ENCODE data around the gene MAST4. TPM values are rescaled to one million over a fixed set of nuclear protein-coding genes. Genes with fewer than 3 reads are reported as not detected.

The MAST4 gene
- total RNA-seq, 4 donors from 2014 or later, result 55.3 to 148 (median 110) TPM

DNA sequence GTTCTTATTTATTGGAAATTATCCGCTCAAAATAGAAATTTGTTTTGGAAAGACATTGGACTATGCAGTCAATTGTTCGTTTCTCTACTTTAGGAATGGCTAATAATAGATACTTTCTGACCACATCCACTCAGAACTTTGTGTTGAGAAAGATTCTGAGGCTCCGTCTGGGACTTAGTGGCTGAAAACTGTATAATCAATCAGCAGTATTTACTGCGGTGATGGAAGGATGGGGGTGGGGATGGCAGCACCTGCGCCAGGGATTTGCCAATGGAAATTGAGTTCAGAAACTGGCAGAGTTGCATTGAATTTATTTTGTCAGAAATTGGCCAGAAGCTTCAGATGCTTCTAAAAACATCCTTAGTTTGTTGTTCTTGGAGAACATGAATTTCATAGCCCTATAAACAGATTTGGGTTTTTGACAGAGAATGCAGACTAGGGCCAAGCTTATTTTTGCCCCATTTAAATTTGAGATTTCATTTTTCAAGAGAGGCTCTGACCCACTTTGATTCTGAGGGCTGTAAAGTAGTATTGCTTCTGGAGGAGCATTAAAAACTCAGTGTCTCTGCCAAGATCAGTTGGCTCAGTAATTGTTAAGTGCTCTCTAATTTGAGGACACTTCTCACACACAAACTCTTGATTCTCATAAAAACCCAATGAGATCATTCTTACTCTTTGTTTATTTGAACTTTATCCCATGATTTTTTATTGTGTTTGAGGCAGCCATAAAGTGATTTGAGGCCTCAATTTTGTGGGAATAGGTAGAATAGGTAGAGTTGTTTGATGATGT is 385.3 kb downstream of the MAST4 start:
- Histone ChIP-seq H3K36me3 (no peaks in the 10 kb centered on the region), H3K4me3 (no peak overlapping the region), H3K4me1 (peaks cover 0 to 18% (median 3%) of the 10 kb centered on the region in 3 donors), H3K27me3 (no peaks in the 10 kb centered on the region), H3K9me3 (no peaks in the 10 kb centered on the region), H3K27ac (no peak overlapping the region)
- intact Hi-C loops (cut with DNase I), result no loop called here
- WGBS, 2 donors, result 63 to 66% methylated on average over 5 of the region's 5 CpGs
- no peak for DNase-seq
- TF ChIP-seq, protein P1, sequence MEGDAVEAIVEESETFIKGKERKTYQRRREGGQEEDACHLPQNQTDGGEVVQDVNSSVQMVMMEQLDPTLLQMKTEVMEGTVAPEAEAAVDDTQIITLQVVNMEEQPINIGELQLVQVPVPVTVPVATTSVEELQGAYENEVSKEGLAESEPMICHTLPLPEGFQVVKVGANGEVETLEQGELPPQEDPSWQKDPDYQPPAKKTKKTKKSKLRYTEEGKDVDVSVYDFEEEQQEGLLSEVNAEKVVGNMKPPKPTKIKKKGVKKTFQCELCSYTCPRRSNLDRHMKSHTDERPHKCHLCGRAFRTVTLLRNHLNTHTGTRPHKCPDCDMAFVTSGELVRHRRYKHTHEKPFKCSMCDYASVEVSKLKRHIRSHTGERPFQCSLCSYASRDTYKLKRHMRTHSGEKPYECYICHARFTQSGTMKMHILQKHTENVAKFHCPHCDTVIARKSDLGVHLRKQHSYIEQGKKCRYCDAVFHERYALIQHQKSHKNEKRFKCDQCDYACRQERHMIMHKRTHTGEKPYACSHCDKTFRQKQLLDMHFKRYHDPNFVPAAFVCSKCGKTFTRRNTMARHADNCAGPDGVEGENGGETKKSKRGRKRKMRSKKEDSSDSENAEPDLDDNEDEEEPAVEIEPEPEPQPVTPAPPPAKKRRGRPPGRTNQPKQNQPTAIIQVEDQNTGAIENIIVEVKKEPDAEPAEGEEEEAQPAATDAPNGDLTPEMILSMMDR (IDR thresholded peaks at IDR 0.05), result no peak

DNA sequence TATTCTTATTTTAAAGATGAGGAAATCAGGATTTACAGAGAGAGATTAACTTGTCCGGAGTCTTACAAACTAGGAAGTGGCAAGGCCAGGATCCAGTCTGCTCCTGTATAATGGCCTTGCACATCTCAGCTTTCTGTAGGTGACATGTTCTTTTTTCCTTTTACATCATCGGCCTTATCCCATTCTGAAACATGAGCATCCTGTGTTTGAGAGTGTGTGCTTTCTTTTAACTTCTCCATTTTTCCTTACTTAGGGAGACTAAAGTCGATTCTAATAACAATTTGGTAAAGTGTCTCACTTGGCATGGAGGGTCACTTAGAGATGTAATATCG is 385.8 kb downstream of the MAST4 start:
- H3K4me1 ChIP-seq, result peaks cover 0 to 19% (median 3%) of the 10 kb centered on the region in 3 donors
- no peak overlapping the region for H3K4me3 ChIP-seq
- no peak for DNase-seq
- intact Hi-C loops (cut with DNase I), result no loop called here
- no peak overlapping the region for H3K27ac ChIP-seq
- H3K9me3 ChIP-seq, result no peaks in the 10 kb centered on the region
- WGBS, 2 donors, result 84 to 86% methylated on average over 4 of the region's 4 CpGs
- no peaks in the 10 kb centered on the region for H3K27me3 ChIP-seq
- TF ChIP-seq, protein P1 (IDR thresholded peaks at IDR 0.05), result no peak
- TF ChIP-seq POLR2A (IDR thresholded peaks at IDR 0.05), result no peak
- no peaks in the 10 kb centered on the region for H3K36me3 ChIP-seq

DNA sequence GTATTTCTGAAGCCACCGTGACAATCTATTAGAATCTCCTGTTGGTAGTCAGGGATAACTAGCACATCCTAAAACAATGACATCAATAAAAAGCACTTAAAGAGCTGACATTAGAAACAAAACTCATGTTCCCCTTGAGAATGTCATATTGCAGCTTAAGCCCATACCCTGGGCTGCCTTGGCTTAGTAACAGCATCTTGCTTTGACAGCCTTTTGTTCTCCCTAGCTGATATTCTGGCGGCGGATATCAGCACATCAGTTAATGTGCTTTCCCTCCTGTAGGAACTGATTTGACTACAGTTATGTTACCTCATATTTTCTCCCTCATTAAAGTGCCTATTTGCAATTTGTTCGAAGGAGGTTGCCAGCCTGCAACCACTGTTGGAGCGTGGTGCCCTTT is 386.3 kb downstream of the MAST4 start:
- no peak for TF ChIP-seq POLR2A (IDR thresholded peaks at IDR 0.05)
- TF ChIP-seq, protein P1 (IDR thresholded peaks at IDR 0.05), result no peak
- DNase-seq, result no peak
- intact Hi-C loops (cut with DNase I), result no loop called here
- WGBS, 2 donors, result 95% methylated on average over 5 of the region's 5 CpGs
- Histone ChIP-seq H3K36me3 (no peaks in the 10 kb centered on the region), H3K27ac (no peak overlapping the region), H3K4me1 (peaks cover 0 to 23% (median 4%) of the 10 kb centered on the region in 3 donors), H3K9me3 (no peaks in the 10 kb centered on the region), H3K27me3 (no peaks in the 10 kb centered on the region), H3K4me3 (no peak overlapping the region)

DNA sequence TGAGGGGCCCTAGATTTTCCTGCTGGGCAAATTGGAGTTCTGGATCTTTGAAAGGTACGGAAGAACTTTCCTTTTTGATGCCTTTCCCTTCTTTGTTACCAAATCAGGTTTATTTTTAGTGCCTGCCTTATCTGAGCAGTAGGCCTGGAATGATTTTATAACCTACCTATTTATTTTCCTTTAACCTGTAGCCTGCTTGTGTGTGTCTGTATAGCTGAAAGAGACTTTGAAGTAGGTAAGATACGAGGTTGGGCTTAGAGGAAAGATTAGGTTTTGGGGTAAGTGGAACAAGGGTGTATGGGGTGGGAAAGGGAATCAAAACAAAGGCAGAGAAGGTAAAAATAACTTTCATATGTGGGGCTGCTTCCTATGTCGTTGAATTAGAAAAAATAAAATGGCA is 389.2 kb downstream of the MAST4 start:
- Histone ChIP-seq H3K36me3 (no peaks in the 10 kb centered on the region), H3K27ac (no peak overlapping the region), H3K4me3 (no peak overlapping the region), H3K4me1 (peaks cover 2 to 53% (median 14%) of the 10 kb centered on the region in 3 donors), H3K27me3 (no peaks in the 10 kb centered on the region), H3K9me3 (no peaks in the 10 kb centered on the region)
- no peak for TF ChIP-seq POLR2A (IDR thresholded peaks at IDR 0.05)
- TF ChIP-seq, protein P1 (IDR thresholded peaks at IDR 0.05), result no peak
- intact Hi-C loops (cut with DNase I), result no loop called here
- WGBS, 2 donors, result 77 to 79% methylated on average over 3 of the region's 3 CpGs
- DNase-seq, result no peak

DNA sequence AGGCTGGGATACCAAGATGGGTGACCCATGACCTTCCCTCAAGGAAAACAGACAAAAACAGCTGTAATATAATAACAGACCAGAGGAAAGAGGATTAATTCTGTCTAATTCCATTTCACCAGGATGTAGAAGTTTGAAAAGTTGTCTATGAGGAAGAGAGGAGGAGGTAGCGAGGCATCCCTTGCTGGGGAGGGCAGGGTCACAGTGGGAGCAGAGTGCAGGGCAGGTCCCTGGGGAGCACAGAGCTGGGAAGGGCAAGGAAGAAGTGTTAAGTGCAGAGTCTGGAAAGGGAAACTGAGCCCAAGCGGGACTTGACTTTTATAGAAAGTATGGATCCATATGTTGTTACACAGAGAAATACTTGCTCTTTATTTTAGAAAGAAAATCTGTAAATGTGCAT is 389.8 kb downstream of the MAST4 start:
- peaks cover 2 to 59% (median 14%) of the 10 kb centered on the region in 3 donors for H3K4me1 ChIP-seq
- no peak for TF ChIP-seq POLR2A (IDR thresholded peaks at IDR 0.05)
- TF ChIP-seq, protein P1 (IDR thresholded peaks at IDR 0.05), result no peak
- H3K9me3 ChIP-seq, result no peaks in the 10 kb centered on the region
- 87 to 91% methylated on average over 2 of the region's 2 CpGs for WGBS, 2 donors
- no peak overlapping the region for H3K27ac ChIP-seq
- no peak overlapping the region for H3K4me3 ChIP-seq
- intact Hi-C loops (cut with DNase I), result no loop called here
- no peak for DNase-seq
- no peaks in the 10 kb centered on the region for H3K36me3 ChIP-seq
- no peaks in the 10 kb centered on the region for H3K27me3 ChIP-seq

Measured in esophagus squamous epithelium (tissue), 5 donors.